NCI-H1417 (cell line): Measurements from ENCODE around the gene IL3RA.

ENCODE experiments used
- DNase-seq, 3 experiments: peaks; one replicate each; lab custom pipeline; 2025; lab: John Stamatoyannopoulos, UW

IL3RA gene

DNA sequence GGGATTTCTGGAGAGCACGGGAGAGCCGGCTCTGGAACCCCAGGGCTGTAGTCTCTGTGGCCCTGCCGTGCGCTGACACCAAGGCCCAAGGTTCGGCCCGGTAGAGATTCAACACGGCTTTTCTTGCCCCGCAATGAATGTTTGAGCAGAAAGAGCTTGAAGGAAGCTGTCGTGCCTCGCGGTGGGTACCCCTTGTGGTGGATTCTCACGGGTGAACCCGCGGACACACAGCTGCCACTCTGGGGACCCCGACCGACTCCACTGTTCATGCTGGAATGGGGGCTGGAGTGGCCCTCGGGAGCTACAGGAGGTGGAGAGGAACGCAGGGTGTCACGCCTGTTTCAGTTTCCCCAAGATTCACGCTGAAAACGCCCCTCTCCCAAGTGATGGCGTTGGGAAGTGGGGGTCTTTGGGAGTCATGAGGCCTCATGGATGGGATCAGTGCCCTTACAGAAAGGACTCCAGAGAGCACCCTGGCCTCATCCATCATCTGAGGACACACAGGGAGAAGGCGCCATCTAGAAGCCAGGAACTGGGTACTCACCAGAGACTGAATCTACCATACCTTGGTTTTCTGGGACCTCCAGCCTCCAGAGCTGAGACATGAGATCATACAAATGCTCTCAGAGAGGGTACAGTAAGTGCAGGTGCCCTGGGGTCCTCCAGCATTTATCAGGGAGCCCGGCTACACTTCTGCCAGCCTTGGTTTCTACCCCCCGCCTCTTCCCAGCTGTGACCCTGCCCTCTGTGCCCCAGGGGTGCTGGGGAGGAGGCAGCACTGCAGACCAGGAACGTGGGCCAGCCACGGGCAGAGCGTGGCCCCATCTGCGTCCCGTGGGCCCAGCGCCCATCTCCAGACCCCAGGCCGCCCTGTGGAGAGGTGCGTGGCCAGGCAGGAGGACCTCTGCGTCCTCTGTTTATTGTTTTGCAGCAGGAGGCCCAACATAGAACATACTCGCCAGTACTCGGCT, 49.0 kb downstream of the IL3RA start:
- DNase-seq, result no peak

DNA sequence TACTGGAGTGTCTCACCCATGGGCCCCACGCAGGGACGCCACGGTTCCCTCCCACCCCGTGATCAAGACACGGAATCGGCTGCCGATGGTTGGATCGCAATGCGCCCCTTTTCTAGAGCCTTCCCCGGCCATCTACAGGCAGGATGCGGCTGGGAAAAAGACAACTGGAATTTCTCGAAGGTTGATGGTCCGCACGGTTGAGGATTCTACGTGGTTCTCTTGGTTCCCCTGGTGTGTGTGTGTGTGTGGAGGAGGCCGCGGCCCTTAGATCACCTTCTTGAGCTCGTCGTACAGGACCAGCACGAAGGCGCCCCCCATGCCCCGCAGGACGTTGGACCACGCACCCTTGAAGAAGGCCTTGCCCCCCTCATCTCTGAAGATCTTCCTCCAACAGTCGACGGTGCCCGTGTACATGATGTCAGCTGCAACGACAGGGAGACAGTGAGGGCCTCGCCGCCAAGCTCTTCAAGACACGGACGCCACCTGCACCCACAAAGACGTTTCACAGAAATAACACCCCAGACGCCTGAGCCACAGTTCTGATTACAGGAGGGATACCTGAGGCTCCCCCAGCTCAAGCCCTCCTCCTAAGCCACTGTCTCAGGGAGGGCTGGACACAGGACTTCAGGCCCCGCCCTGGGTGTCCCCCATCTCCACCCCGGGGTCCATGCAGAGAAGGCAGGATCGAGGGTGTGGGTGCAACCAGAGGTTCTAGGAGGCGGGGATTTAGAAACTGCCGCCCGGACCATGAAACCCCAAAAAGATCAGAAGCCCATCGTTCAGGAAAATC, 49.9 kb downstream of the IL3RA start:
- no peak for DNase-seq

DNA sequence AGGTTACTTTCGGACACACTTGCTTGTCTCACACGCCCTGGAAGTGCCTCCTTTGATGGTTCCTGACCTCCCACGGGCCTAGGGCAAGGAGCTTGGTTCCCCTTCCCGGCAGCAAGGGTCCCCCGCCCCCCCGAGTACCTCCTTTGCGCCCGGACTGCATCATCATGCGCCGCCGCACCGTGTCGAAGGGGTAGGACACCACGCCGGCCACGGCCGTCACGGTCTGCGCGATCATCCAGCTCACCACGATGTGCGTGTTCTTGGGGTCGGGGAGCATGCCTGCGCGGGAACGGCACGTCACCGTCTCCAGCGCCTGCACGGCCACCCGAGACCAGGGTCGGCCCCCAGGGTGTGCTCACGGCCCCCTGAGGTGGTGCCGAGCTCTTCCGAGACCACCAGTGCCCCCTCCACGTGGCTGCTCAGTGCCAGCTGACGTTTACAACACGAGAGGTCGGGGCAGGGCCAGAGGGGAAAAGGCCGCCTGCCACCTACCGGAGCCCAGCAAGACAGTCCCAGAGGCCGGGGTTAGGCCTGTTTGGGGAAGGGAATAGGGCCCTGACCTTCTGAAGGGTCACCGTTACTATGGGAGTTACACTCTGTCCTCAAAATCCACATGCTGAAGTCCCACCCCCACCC, 50.7 kb downstream of the IL3RA start:
- no peak for DNase-seq

DNA sequence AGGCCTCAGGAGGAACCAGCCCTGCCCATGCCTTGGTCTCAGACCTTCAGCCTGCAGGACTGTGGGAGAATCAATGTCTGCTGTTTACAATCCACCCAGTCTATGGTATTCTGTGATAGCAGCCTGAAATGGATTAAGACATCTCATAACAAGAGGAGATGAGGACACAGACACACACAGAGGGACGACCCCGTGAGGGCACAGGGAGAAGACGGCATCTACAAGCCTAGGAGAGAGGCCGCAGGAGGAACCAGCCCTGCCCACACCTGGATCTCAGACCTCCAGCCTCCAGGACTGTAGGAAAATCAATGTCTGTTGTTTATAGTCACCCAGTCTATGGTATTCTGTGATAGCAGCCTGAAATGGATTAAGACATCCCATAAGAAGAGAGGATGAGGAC, 52.1 kb downstream of the IL3RA start:
- DNase-seq, result no peak

DNA sequence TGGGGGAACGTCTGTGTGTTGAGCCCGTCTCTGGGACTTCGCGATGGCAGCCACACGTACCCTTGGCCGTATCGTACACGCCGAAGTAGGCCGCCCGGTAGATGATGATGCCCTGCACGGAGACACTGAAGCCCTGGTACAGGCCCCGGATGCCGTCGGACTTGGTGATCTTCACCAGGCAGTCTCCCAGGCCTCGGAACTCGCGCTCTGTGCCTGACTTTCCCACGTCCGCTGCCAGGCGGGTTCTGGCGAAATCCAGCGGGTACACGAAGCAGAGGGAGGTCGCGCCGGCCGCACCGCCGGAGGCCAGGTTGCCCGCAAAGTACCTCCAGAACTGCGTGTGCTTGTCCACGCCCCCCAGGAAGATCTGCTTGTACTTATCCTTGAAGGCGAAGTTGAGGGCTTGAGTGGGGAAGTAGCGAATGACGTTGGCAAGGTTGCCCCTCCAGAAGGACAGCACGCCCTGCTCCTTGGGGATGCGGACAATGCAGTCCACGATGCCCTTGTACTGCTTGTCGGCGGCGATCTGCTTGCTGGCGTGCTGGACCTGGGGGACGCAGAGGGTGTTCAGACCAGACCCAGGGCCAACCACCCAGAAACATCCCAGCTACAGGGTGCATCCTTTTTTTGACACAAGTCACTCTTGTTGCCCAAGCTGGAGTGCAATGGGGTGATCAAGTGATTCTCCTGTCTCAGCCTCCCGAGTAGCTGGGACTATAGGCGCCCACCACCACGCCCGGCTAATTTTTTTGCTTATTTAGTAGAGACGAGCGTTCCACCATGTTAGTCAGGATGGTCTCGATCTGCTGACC, 52.8 kb downstream of the IL3RA start:
- no peak for DNase-seq

DNA sequence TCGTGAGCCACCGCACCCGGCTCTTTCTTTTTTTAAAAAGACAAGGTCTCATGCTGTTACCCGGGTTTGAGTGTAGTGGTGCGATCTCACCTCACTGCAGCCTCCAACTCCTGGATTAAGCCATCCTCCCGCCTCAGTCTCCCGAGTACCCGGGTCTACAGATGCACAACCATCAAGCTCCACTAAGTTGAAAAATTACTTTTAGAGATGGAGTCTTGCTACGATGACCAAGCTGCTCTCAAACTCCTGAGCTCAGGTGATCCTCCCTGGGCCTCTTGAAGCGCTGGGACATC, 53.4 kb downstream of the IL3RA start:
- DNase-seq, result no peak

DNA sequence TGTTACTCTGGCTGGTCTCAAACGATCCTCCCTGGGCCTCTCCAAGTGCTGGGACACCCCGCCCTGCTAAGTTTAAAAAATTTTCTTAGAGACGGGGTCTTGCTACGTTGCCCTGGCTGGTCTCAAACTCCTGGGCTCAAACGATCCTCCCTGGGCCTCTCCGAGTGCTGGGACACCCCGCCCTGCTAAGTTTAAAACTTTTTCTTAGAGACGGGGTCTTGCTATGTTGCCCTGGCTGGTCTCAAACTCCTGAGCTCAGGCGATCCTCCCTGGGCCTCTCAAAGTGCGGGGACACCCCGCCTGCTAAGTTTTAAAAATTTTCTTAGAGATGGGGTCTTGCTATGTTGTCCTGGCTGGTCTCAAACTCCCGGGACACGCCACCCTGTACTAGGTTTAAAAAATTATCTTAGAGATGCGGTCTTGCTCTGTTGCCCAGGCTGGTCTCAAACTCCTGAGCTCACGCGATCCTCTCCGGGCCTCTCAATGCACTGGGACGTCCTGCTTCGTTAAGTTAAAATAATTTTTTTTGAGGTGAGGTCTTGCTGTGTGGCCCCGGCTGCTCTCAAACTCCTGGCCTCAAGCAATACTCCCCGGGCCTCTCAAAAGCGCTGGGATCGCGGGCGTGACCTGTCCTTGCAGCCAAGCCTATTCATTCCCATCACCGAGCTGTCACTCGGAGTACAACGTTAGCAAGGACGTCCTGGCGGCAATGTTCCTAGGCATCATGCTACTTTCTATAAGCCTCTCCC, 54.2 kb downstream of the IL3RA start:
- DNase-seq, result no peak

DNA sequence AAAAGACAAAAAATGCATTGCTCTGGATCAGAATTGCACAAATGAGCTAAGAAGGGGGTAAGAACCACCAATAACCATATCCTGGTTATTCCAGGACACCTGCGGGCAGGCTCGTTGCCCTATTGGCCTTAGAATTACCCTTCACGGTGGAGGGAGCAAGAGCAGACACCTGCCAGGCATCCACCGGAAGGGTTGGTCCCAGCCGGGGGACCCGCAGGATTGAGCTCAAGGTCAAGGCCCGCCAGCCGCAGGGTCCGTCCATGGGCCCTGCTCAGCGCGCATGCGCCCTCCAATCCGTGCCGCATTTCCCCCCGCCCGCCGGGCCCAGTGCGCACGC, 54.8 kb downstream of the IL3RA start:
- DNase-seq, result no peak

DNA sequence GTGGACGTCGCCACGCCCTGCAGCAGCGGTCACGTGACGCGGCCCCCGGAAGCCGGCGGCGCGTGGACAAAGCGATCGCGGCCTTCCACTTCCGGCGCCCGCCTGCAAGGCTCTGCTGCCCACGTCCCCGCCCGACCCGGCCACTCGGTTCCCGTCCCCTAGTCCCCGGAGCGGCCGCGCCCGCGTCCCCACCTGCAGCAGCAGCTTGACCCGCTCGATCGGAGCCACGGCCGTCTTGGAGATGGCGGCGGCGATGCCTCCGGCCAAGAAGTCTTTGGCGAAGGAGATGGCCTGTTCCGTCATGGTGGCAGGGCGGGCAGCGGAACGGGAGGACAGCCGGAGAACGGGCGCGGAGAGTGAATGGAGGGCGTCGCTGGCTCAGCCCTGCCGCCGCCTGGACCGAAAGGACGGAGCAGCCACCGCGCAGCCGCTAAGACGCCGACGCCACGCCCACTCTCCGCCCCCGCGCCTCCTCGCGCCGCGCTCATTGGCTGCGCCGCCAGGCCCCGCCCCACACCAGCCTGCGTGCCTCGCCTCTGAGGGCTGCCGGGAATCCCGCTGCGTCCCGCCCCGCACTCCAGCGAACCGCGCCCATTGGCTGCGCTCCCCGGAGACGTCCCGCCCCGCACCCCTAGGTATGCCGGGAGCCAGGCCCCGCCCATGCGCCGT, 55.3 kb downstream of the IL3RA start, which contains the start of gene SLC25A6:
TSS of gene SLC25A6 (minus strand) at position 407 of the 669 bp plus-strand sequence. CDS start at position 303, 104 bp downstream.
- DNase-seq, result no peak

DNA sequence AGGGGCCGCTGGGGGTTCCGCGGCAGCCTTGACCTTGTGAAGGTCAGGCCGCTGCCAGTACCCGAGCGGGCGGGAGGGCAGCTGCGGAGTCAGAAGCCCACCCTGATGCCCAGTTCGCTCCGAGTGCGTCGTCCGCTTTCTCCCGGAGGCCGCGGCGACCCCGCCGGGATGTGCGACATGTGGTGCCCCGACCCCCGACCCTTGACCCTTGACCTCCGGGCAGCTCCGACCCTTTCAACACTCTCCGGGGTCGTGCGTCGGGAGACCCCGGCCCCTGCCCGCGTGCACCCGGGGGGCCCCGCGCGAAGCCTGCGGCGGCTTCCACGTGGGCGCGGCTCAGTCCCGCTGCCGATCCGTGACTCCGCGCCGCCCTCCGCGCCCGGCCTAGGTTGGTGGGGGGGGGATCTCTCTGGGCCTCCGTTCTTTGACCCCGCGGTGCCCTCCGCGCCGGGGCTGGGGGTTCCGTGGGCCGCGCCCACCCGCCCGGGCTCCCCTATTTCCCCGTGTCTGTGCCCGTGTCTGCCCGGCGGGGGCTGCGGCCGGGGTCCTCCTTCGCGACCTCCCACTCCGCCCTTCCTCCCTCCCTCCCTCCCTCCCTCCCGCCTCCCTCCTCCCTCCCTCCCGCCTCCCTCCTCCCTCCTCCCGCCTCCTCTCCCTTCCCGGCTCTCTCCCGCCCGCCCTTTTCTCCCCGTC, 55.9 kb downstream of the IL3RA start:
- DNase-seq, result no peak

DNA sequence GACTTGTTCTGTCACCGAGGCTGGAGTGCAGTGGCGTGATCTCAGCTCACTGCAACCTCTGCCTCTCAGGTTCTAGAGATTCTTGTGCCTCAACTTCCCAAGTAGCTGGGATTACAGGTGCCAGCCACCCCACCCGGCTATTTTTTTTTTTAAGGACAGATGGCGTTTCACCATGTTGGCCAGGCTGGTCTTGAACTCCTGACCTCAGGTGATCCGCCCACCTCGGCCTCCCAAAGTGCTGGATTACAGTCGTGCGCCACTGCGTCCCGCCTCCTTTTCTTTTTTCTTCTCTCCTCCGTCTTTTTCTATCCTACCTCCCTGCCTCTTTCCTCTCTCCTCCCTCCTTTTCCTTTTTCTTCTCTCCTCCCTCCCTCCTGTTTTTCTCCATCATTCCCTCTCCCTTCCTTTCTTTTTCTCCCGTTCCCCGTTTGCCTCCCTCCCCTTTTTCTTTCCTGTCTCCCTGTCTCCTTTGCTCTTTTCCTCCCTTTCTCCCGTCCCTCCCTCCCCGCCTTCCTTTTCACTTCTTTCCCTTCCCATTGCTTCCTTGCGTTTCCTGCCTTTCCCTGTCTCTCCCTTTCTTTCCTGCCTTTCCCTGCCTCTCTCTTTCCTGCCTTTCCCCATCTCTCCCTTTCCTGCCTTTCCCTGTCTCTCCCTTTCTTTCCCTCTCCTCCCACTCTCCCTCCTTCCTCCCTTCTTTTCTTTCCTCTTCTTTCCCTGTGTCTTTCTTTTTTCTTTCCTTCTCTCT, 57.5 kb downstream of the IL3RA start:
- no peak for DNase-seq

DNA sequence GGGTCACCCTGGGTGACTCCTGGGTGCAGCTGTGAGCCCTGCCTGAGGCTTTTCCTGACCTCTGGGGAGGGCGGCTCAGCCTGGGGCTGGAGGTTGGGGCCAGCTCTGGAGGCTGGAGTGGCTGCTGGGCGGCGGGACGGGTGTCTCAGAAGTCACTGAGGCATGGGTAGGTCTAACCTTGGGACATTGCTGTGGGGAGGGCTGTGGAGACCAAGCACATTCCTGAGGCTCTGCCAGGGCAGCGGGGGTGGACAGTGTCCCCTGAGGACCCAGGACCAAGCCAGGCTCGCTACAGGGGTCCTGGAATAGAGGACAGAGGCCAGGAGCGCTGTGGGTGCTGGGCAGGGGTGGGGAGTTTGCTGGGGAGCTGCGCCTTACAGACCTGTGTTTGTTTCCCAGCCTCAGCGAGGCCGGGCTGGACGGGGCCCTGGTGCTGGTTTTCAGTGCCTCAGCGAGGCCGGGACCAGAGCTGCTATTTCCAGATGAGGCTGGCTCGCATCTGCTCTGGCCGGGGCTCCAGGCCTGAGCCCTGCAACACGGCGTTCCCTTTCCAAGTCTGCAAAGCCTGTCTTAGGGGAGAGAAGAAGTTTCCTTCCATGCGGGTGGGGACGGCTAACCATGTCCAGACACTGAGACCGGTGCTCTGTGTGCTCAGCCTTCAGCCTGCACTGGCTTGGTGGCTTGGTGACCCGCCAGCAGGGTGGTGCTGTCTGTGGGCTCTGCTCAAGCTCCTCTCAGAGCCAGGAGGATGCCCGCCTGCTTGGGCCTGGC, 58.3 kb downstream of the IL3RA start:
- no peak for DNase-seq

DNA sequence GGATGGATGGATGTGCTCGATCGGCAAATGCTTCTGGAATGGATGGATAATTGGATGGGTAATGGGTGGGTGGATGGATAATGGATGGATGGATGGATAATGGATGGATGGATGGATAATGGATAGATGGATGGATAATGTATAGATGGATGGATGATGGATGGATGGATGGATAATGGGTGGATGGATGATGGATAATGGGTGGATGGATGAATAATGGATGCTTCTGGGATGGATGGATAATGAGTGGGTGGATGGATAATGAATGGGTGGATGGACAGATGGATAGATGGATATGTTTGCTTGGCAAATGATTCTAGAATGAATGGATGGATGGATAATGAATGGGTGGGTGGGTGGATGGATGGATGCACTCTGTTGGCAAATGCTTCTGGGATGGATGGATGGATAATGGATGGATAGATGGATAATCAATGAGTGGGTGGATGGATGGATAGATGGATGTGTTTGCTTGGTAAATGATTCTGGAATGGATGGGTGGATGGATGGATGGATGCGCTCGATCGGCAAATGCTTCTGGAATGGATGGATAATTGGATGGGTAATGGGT, 59.1 kb downstream of the IL3RA start:
- DNase-seq, result no peak

DNA sequence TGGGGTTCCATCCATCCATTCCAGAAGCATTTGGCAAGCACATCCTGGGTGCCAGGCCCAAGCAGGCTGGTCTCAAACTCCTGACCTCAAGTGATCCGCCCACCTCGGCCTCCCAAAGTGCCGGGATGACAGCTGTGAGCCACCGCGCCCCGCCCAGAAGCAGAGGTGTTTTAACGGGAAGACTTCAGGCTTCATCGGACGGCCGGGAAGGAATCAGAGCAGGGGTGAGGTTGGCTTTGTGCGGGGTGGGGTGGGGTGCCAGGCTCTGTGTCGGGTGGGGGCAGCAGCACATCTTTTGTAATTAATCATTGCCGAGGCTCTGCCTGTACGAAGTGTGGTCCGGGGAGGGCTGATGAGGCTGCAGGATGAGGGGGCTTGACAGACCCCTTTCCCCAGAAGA, 60.4 kb downstream of the IL3RA start:
- no peak for DNase-seq

DNA sequence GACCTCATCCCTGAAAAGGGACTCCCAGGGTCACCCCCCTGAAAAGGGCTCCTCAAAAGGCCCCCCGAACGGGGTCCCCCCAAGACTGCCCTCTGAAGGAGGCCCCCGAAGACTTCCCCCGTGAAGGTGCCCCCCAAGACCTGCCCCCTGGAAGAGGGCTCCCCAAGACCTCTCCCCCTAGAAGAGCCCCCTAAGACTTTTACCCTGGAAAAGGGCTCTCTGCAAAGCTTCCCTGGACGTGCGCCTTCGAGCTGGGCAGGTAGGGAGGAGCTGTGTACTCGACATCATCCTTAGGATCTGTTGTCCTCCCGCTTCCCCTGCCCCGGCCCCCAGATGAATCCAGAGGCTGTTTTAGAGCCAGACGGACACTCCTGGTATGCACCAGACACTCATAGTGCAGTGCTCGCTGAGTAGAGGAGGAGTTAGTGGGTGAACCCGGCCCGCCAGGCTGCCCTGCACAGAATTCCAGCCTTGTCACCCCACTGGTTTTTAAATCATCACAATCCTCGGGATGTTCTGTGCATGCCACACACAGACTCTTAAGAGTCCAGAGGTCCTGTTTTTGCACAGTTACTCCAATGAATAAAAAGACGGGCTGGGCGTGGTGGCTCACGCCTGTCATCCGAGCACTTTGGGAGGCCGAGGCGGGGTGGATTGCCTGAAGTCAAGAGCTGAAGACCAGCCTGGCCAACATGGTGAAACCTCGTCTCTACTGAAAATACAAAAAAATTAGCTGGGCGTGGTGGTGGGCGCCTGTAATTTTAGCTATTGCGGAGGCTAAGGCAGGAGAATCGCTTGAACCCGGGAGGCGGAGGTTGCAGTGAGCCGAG, 61.1 kb downstream of the IL3RA start:
- no peak for DNase-seq

DNA sequence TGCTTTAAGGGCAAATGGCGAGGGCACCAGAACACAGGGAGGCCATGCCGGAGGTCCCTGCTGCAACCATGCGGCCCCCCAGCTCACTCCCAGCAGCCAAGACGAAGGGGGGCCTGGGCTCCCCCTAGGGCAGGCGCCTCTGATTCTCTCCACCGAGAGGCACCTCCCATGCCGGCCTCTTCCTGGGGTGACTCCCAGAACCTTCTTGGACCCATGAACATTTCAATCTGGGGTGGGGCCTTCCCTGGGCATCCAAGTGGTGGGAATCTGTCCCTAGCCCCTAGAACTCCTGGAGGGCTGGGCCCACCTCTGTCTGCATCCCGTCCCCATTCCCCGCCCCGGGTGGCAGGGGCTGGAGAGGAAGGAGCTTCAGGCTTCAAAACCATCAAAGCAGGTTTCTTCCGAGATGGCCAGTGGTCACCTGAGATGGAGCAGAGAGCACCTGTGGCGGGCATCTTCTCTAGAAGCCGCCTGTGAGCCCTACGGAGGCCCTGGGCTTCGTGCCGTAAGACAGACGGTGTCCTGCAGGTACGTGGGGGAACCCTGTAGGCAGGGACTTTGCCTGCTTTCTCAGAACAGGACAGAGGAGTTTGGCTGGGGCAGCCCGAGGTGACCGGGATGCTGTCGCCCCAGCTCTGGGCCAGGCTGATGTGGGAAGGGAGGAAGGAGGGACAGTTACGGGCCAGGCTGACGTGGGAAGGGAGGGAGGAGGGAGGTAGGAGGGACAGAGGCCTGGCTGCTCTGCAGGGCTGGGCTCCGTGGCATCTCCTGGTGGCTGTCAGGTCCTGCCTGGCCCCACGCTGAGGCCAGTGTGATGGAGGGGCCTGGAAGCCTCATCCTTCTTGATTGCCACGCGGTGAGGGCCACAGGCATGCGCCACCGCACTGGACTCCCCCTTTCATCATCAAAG, 62.1 kb downstream of the IL3RA start:
- DNase-seq, result no peak
